Keratinocyte (primary cell): Measurements from ENCODE around the gene ELF5. TPM values are rescaled to one million over a fixed set of nuclear protein-coding genes. Genes with fewer than 3 reads are reported as not detected.

Experiments used
- DNase-seq: peaks from one replicate; pipeline ENCODE4 v3.0.0-alpha.2; 2011; ENCODE audit warnings: low read depth, missing footprints, low spot score
- FAIRE-seq: peaks from 2 replicates; lab custom pipeline; 2011; peaks lifted over from hg19 to GRCh38; lab: Jason Lieb, UNC
- H2AFZ ChIP-seq: 2 replicates; pipeline ENCODE4 v1.6.0; 2012; ENCODE audit warnings: low read length, control low read depth, inconsistent platforms; ENCODE audit not compliant: control insufficient read depth
- H3K27ac ChIP-seq: 2 replicates; pipeline ENCODE4 v1.5.1; 2011; ENCODE audit warnings: low read length; ENCODE audit not compliant: control insufficient read depth, insufficient read depth
- H3K27me3 ChIP-seq: 3 replicates; pipeline ENCODE4 v1.6.0; 2011; ENCODE audit warnings: low read length; ENCODE audit not compliant: control insufficient read depth, insufficient read depth; ENCODE audit errors: extremely low read depth
- H3K36me3 ChIP-seq, 2 experiments: 2 replicates in 1 of 2; 3 replicates in 1 of 2; pipeline ENCODE4 v1.5.1; 2011; ENCODE audit warnings: low read length in 2 of 2, mild to moderate bottlenecking in 1 of 2; ENCODE audit not compliant: control insufficient read depth in 2 of 2, insufficient read depth in 2 of 2; ENCODE audit errors: extremely low read depth in 1 of 2
- H3K4me1 ChIP-seq: 3 replicates; pipeline ENCODE4 v1.5.1; 2011; ENCODE audit warnings: low read length; ENCODE audit not compliant: control insufficient read depth, insufficient read depth; ENCODE audit errors: extremely low read depth
- H3K4me2 ChIP-seq: 3 replicates; pipeline ENCODE4 v1.6.0; 2011; ENCODE audit warnings: low read depth, low read length; ENCODE audit not compliant: control insufficient read depth, insufficient read depth; ENCODE audit errors: extremely low read depth
- H3K4me3 ChIP-seq, 3 experiments: fragments of 200-600 bp in 1 of 3; sonication (generic) in 1 of 3; 2 replicates in 2 of 3; 3 replicates in 1 of 3; pipeline ENCODE4 v1.5.1; 2011 to 2016; ENCODE audit warnings: low read length in 3 of 3, mild to moderate bottlenecking in 3 of 3, control low read depth in 2 of 3, inconsistent platforms in 1 of 3, low read depth in 1 of 3, mixed read lengths in 1 of 3, mixed run types in 1 of 3, moderate library complexity in 1 of 3; ENCODE audit not compliant: control insufficient read depth in 2 of 3, insufficient read depth in 2 of 3; ENCODE audit errors: extremely low read depth in 1 of 3
- H3K79me2 ChIP-seq: 2 replicates; pipeline ENCODE4 v1.6.0; 2012; ENCODE audit warnings: low read length; ENCODE audit not compliant: control insufficient read depth, insufficient read depth
- H3K9ac ChIP-seq: 3 replicates; pipeline ENCODE4 v1.6.0; 2011; ENCODE audit warnings: low read length; ENCODE audit not compliant: control insufficient read depth, insufficient read depth; ENCODE audit errors: extremely low read depth
- H3K9me1 ChIP-seq: 3 replicates; pipeline ENCODE4 v1.6.0; 2011; ENCODE audit warnings: low read length; ENCODE audit not compliant: control insufficient read depth, insufficient read depth; ENCODE audit errors: extremely low read depth
- H3K9me3 ChIP-seq: 2 replicates; pipeline ENCODE4 v1.5.1; 2012; ENCODE audit warnings: low read depth, low read length; ENCODE audit not compliant: control insufficient read depth
- H4K20me1 ChIP-seq: 3 replicates; pipeline ENCODE4 v1.6.0; 2011; ENCODE audit warnings: low read length; ENCODE audit not compliant: control insufficient read depth, insufficient read depth; ENCODE audit errors: extremely low read depth
- EZH2 ChIP-seq: IDR thresholded peaks from one replicate; pipeline ENCODE4 v1.6.1; 2012; ENCODE audit warnings: inconsistent platforms, mild to moderate bottlenecking, low read length, moderate library complexity
- dilution Hi-C: fragments of 300-500 bp; cut with MboI; formaldehyde crosslinking; loops from one replicate; pipeline ENCODE4 v1.7.0; 2020; ENCODE audit warnings: low sequenced_read_pairs; ENCODE audit not compliant: extremely low pct_ligation_motif_present
- polyA plus RNA-seq, 5 experiments: library from polyadenylated mRNA; depleted of rRNA in 3 of 5; stranded (reverse) in 3 of 5; stranded (forward) in 1 of 5; unstranded in 1 of 5; fragments of >200 nt; gene quantifications; 1 replicate in 1 of 5; 2 replicates in 3 of 5; 3 replicates in 1 of 5; pipeline versions ENCODE4 v1.2.1 to v1.2.3, GENCODE V29; 2011 to 2012; ENCODE audit warnings: missing spikeins in 2 of 5, low read depth in 1 of 5, low replicate concordance in 1 of 5
- TF ChIP-seq, protein P1 (sequence below), 3 experiments: IDR thresholded peaks in 1 of 3; conservative IDR thresholded peaks in 1 of 3; optimal IDR thresholded peaks in 1 of 3; 2 replicates in 2 of 3; 3 replicates in 1 of 3; pipeline versions ENCODE3 to v1.5.1; 2011; ENCODE audit warnings: low read length in 3 of 3, mild to moderate bottlenecking in 3 of 3, moderate library complexity in 2 of 3, control low read depth in 1 of 3, inconsistent platforms in 1 of 3; ENCODE audit not compliant: insufficient read depth in 2 of 3; ENCODE audit errors: extremely low read depth in 1 of 3

The ELF5 gene
- polyA plus RNA-seq, 1 donor (not counting 4 experiments of a cell fraction or from before 2014, with no cell fraction given) = not detected

DNA sequence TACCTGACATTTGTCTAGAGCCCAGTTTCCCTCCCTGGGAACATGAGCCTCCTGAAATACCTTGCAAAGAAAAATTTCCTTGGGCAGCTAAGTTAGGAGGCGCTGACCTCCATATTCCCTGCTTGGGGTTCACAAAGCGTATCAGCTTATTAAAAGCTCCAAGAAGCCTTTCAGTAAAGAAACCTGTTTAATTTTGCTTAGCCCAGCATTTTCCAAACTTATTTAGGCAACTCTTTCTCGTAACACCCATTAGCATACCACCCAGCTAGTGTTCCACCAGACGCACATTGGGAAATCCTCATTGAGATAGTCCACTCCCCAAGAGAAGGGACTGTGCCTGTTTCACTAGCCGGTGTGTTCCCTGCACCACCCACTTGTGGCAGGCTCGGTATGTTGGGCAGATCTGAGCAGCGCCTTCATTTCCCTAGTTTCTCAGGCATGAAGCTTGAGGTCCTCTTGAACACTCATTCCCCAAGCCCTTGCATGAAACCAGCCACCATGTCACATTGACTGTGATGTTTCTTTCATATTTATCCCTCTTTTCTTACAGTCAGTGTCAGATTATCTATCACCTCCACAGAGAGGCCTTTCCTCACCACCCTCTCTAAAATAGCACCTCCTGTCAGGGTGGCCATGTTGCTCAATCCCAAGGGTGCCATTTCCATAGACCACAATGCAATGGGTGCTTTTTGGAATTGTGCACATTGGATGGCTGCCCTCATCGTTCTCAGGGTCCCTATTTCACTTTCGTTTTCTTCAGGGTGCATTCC, 12.5 kb upstream of the ELF5 start:
- no peak for TF ChIP-seq EZH2
- TF ChIP-seq, protein P1, sequence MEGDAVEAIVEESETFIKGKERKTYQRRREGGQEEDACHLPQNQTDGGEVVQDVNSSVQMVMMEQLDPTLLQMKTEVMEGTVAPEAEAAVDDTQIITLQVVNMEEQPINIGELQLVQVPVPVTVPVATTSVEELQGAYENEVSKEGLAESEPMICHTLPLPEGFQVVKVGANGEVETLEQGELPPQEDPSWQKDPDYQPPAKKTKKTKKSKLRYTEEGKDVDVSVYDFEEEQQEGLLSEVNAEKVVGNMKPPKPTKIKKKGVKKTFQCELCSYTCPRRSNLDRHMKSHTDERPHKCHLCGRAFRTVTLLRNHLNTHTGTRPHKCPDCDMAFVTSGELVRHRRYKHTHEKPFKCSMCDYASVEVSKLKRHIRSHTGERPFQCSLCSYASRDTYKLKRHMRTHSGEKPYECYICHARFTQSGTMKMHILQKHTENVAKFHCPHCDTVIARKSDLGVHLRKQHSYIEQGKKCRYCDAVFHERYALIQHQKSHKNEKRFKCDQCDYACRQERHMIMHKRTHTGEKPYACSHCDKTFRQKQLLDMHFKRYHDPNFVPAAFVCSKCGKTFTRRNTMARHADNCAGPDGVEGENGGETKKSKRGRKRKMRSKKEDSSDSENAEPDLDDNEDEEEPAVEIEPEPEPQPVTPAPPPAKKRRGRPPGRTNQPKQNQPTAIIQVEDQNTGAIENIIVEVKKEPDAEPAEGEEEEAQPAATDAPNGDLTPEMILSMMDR (optimal IDR thresholded peaks at IDR 0.05 in 1 of 3, IDR thresholded peaks at IDR 0.05 in 1 of 3, conservative IDR thresholded peaks at IDR 0.05 in 1 of 3; ENCODE audit: extremely low read depth in 1 of 3, insufficient read depth in 2 of 3, low read length in 3 of 3) = no peak
- no peak overlapping the region for H3K4me3 ChIP-seq
- no peaks in the 10 kb centered on the region for H3K4me1 ChIP-seq
- no peaks in the 10 kb centered on the region for H3K9me1 ChIP-seq
- H3K27ac ChIP-seq = no peak overlapping the region
- dilution Hi-C loops = no loop called here
- H4K20me1 ChIP-seq = no peaks in the 10 kb centered on the region
- no peak for FAIRE-seq
- H3K4me2 ChIP-seq = no peak overlapping the region
- no peaks in the 10 kb centered on the region for H3K27me3 ChIP-seq
- H3K9ac ChIP-seq = no peak overlapping the region
- no peaks in the 10 kb centered on the region for H3K9me3 ChIP-seq
- no peak overlapping the region for H2AFZ ChIP-seq
- no peaks in the 10 kb centered on the region for H3K79me2 ChIP-seq
- DNase-seq = no peak
- H3K36me3 ChIP-seq = no peaks in the 10 kb centered on the region

DNA sequence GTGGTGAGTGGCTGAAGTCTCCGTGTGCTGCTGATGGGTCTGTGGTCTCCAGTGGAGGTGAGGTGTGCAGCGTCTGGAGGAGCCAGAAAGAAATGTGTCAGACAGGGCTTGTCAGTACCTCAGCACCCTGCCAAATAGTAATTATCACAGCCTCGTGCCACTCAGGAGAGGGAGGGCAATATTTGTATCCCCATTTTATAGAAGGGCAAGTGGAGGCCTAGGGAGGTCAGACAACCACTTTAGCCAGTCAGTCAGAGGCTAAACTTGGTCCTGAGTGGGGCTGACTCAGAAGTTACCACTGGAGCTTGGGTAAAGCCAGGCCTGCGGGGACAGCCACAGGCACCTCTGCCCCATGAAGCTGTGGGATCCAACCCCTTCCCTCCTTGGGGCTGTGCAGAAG, 11.5 kb upstream of the ELF5 start:
- dilution Hi-C loops = no loop called here
- Histone ChIP-seq H2AFZ (no peak overlapping the region), H3K4me2 (no peak overlapping the region), H3K4me1 (no peaks in the 10 kb centered on the region), H3K79me2 (no peaks in the 10 kb centered on the region), H3K4me3 (no peak overlapping the region), H3K36me3 (no peaks in the 10 kb centered on the region), H4K20me1 (no peaks in the 10 kb centered on the region), H3K27me3 (no peaks in the 10 kb centered on the region), H3K9ac (no peak overlapping the region), H3K9me1 (no peaks in the 10 kb centered on the region), H3K9me3 (no peaks in the 10 kb centered on the region), H3K27ac (no peak overlapping the region)
- no peak for DNase-seq
- FAIRE-seq = no peak
- TF ChIP-seq EZH2 = no peak
- TF ChIP-seq, protein P1 (optimal IDR thresholded peaks at IDR 0.05 in 1 of 3, IDR thresholded peaks at IDR 0.05 in 1 of 3, conservative IDR thresholded peaks at IDR 0.05 in 1 of 3; ENCODE audit: extremely low read depth in 1 of 3, insufficient read depth in 2 of 3, low read length in 3 of 3) = no peak
